ENCODE data around the gene EIF4G3.

EIF4G3 gene

DNA sequence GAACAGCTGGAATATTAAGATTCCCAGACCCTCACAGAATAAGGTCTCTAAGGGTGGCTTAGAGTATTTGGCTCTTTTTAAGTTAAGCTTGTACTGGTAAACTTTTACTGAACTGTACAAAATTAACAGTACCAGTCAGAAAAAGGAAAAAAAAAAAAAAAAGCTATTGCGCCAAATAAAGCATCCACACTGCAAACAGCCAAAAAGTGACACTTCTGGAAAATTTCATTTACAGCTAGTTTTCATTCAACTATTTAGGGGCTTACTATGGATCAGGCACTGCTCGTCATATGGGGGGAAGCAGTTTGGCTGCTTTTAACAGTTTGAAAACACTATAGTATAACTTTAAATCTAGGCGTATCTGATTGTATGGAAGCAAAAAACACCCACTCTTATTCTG lies 139.6 kb downstream of the EIF4G3 start:
- Mint-ChIP-seq H3K27me3 (ENCODE audit: low read depth) (no peaks in the 10 kb centered on the region), H3K27ac (peak overlapping the region in 2 of 3 experiments; percentile 40 to 63), H3K9me3 (no peaks in the 10 kb centered on the region)

DNA sequence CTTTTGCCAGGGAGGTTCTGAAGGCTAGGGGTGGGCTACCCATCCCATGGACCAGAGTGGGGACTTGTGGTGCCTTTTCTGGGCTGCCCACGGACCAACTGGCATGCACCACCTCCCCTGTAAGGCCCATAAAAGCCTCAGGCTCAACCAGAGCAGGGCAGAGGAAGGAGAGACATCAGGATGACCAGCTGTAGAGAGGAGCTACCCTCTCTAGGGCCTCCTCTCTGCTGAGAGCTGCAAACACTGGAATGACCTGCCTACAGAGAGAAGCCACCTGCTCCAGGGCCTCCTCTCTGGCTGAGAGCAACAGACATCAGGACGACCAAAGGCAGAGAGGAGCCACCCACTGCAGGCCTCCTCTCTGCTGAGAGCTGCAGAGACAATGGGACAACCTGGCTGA lies 140.9 kb downstream of the EIF4G3 start:
- Mint-ChIP-seq H3K27ac (no peak overlapping the region), H3K4me1 (peaks cover 47% of the 10 kb centered on the region), H3K4me3 (no peak overlapping the region), H3K36me3 (ENCODE audit: low read depth) (peaks cover 22% of the 10 kb centered on the region), H3K27me3 (ENCODE audit: low read depth) (no peaks in the 10 kb centered on the region), H3K9me3 (no peaks in the 10 kb centered on the region)
- TF ChIP-seq, protein P1, sequence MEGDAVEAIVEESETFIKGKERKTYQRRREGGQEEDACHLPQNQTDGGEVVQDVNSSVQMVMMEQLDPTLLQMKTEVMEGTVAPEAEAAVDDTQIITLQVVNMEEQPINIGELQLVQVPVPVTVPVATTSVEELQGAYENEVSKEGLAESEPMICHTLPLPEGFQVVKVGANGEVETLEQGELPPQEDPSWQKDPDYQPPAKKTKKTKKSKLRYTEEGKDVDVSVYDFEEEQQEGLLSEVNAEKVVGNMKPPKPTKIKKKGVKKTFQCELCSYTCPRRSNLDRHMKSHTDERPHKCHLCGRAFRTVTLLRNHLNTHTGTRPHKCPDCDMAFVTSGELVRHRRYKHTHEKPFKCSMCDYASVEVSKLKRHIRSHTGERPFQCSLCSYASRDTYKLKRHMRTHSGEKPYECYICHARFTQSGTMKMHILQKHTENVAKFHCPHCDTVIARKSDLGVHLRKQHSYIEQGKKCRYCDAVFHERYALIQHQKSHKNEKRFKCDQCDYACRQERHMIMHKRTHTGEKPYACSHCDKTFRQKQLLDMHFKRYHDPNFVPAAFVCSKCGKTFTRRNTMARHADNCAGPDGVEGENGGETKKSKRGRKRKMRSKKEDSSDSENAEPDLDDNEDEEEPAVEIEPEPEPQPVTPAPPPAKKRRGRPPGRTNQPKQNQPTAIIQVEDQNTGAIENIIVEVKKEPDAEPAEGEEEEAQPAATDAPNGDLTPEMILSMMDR (IDR thresholded peaks at IDR 0.05; ENCODE audit: unreplicated experiment in 3 of 3), result no peak

More for the DNA sequence above, 139.6 kb downstream of the EIF4G3 start:
- H3K36me3 Mint-ChIP-seq (ENCODE audit: low read depth), result peaks cover 18% of the 10 kb centered on the region
- TF ChIP-seq, protein P1 (IDR thresholded peaks at IDR 0.05; ENCODE audit: unreplicated experiment in 3 of 3), result no peak
- H3K4me1 Mint-ChIP-seq, result peaks cover 44% of the 10 kb centered on the region
- H3K4me3 Mint-ChIP-seq, result no peak overlapping the region

DNA sequence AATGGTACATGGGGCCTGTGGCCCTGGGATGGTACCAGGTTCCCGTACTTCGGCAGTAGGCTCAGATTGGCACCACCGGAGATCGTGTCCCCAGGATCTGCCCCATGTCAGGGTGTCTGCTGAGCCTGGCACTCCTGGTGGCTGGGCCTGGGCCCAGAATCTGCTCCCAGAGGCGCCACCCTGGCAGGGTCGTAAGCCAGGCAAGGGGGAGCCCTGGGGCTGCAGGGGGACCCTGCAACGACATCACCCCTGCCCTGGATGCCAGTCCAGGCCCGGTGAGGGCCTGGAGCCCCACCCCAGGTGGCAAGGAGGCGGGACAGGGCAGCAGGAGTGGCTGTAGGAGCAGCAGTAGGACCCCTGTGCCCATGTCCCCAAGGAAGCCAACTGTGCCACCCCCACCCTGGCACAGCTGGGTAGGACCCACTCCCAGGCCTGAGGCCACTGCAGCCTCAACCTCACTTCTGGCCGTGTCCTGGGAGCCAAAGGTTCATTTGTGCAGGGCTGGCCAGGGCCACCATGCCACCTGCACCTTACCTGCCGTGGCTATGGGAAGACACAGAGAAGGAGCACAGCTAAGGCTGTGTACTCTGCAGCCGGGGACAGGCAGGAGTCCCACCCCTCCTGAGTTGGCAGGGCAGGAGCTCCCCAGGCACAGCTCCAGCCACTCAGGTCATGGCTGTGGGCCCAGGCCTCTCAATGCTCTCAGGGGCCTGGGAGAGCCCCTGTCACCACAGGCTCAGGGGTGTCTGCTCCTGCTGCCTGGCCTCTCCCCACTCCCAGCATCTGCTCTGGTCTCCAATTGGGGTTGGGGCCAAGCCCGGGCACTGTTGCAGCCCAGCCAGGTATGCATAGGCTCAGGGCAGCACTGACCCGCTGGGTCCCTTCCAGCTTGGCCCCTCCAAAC lies 141.7 kb downstream of the EIF4G3 start:
- Mint-ChIP-seq H3K9me3 (no peaks in the 10 kb centered on the region), H3K27me3 (ENCODE audit: low read depth) (no peaks in the 10 kb centered on the region), H3K36me3 (ENCODE audit: low read depth) (peaks cover 24% of the 10 kb centered on the region), H3K4me3 (no peak overlapping the region), H3K4me1 (peaks cover 52% of the 10 kb centered on the region), H3K27ac (no peak overlapping the region)
- TF ChIP-seq, protein P1 (IDR thresholded peaks at IDR 0.05; ENCODE audit: unreplicated experiment in 3 of 3), result no peak

DNA sequence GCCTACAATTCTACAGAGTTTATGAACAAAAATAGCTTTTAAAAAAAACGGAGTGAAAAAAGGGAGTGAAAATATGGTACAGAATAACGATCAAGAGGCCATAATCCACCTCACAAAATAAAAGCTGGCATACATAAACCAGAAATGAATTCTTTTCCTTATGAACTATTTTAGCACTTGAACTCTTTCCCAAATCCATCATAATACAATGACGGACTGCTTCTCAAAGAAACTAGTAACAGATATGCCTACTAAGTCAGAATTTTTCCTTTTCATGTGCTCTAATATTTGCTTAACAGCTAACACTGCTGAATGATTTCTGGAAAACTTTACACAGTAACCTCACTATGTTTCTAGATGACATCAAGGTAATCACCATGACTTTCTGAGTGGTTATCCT lies 144.0 kb downstream of the EIF4G3 start:
- Mint-ChIP-seq H3K27ac (peak overlapping the region; percentile 32 to 75 (median 55)), H3K36me3 (ENCODE audit: low read depth) (peaks cover 27% of the 10 kb centered on the region), H3K4me3 (no peak overlapping the region), H3K9me3 (no peaks in the 10 kb centered on the region), H3K27me3 (ENCODE audit: low read depth) (no peaks in the 10 kb centered on the region), H3K4me1 (peaks cover 46% of the 10 kb centered on the region)
- TF ChIP-seq, protein P1 (IDR thresholded peaks at IDR 0.05; ENCODE audit: unreplicated experiment in 3 of 3), result no peak

DNA sequence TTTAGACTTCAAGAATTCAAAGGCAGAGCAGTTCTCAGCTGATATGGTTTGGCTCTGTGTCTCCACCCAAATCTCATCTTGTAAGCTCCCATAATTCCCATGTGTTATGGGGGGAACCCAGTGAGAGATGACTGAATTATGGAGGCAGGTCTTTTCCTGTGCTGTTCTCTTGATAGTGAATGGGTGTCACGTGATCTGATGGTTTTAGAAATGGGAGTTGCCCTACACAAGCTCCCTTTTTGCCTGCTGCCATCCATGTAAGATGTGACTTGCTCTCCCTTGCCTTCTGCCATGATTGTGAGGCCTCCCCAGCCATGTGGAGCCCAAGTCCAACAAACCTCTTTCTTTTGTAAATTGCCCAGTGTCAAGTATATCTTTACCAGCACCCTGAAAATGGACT lies 146.5 kb downstream of the EIF4G3 start:
- Mint-ChIP-seq H3K27ac (no peak overlapping the region), H3K36me3 (ENCODE audit: low read depth) (peaks cover 41% of the 10 kb centered on the region), H3K27me3 (ENCODE audit: low read depth) (no peaks in the 10 kb centered on the region), H3K4me1 (peaks cover 40% of the 10 kb centered on the region), H3K4me3 (no peak overlapping the region), H3K9me3 (peaks cover 5% of the 10 kb centered on the region)
- TF ChIP-seq, protein P1 (IDR thresholded peaks at IDR 0.05; ENCODE audit: unreplicated experiment in 3 of 3), result no peak

Data from nephron (organoid).